Motor neuron (in vitro differentiated cells): ENCODE measurements around the gene SOCS1. TPM values are rescaled to one million over a fixed set of nuclear protein-coding genes. Genes with fewer than 3 reads are reported as not detected.

Source experiments
- ATAC-seq, 8 experiments: fragments of 200-7000 bp; cut with Tn5 transposase; replicated peaks in 6 of 8; 2 replicates each; pipeline ENCODE4 v1.8.0; 2021; ENCODE audit warnings: mild to moderate bottlenecking in 8 of 8, moderate library complexity in 8 of 8
- H3K27ac ChIP-seq, 2 donors: fragments of 250-450 bp; sonication (Bioruptor Pico); 2 replicates each; pipeline ENCODE4 v1.9.0; 2021; ENCODE audit warnings: antibody characterized with exemption in 2 of 2, mild to moderate bottlenecking in 2 of 2, moderate library complexity in 1 of 2
- H3K4me1 ChIP-seq, 2 donors: fragments of 250-450 bp; sonication (Bioruptor Pico); replicated peaks in 1 of 2; 2 replicates each; pipeline ENCODE4 v1.6.1; 2021; ENCODE audit warnings: antibody characterized with exemption in 2 of 2, mild to moderate bottlenecking in 2 of 2, moderate library complexity in 1 of 2
- H3K4me3 ChIP-seq, 5 donors: fragments of 250-450 bp; sonication (Bioruptor Pico); 2 replicates each; pipeline ENCODE4 v1.9.0; 2021; ENCODE audit warnings: antibody characterized with exemption in 5 of 5, mild to moderate bottlenecking in 5 of 5, moderate library complexity in 4 of 5
- WGBS, 10 experiments: fragments of 450-650 bp; shearing (Covaris generic); methylation state at CpG; one replicate each; pipeline ENCODE4 v1.0.0; 2022; 5-methylcytosine and 5-hydroxymethylcytosine counted together
- in situ Hi-C, 9 experiments: fragments of 400-800 bp; cut with MboI; loops; one replicate each; pipeline ENCODE4 v1.15.0; 2021; ENCODE audit warnings: low sequenced_read_pairs in 9 of 9, low pct_unique_long_range_greater_than_20kb in 2 of 9; ENCODE audit not compliant: unreplicated experiment in 9 of 9
- total RNA-seq, 8 experiments: library from RNA; unstranded; fragments of 300-600 nt; gene quantifications; 2 replicates each; pipeline versions ENCODE4 v1.2.3 to v1.2.4, GENCODE V29; 2022

SOCS1 gene
- total RNA-seq, 8 experiments from 2014 or later = 0.92 to 42.1 (median 3.5) TPM

- ATAC-seq = no peak
- H3K4me1 ChIP-seq = peaks cover 3 to 5% of the 10 kb centered on the region in 2 donors
- no peak overlapping the region for H3K27ac ChIP-seq
- in situ Hi-C loops = no loop called here
- no peak overlapping the region for H3K4me3 ChIP-seq
- WGBS, 10 experiments = 66 to 100% (median 87%) methylated on average over 2 to 11 of the region's 12 CpGs; no CpG with 5 or more reads in 3 of the 10 experiments
Measured at GRCh38 chr16:11277607-11278337, 21.8 kb upstream of the SOCS1 start.

GRCh38 chr16:11276896-11277593 lies 21.0 kb upstream of the SOCS1 start:
- no peak overlapping the region for H3K4me3 ChIP-seq
- H3K4me1 ChIP-seq = peaks cover 3 to 5% of the 10 kb centered on the region in 2 donors
- in situ Hi-C loops = no loop called here
- no peak overlapping the region for H3K27ac ChIP-seq
- 50 to 100% (median 89%) methylated on average over 1 to 7 of the region's 11 CpGs; no CpG with 5 or more reads in 3 of the 10 experiments for WGBS, 10 experiments
- ATAC-seq = no peak

GRCh38 chr16:11276143-11276895 lies 20.3 kb upstream of the SOCS1 start, which contains the start of gene PRM2:
TSS of gene PRM2 (minus strand) at chr16:11276480. CDS start at chr16:11276370, 110 bp downstream.
- in situ Hi-C loops = no loop called here
- H3K4me3 ChIP-seq = no peak within 1 kb of the TSS
- H3K4me1 ChIP-seq = peaks cover 3 to 5% of the 10 kb centered on the region in 2 donors
- ATAC-seq = no peak
- H3K27ac ChIP-seq = no peak within 1 kb of the TSS
- 80 to 100% (median 98%) methylated on average over 1 to 10 of the region's 26 CpGs; no CpG with 5 or more reads in 2 of the 10 experiments for WGBS, 10 experiments

- Histone ChIP-seq H3K27ac (no peak overlapping the region), H3K4me3 (no peak overlapping the region), H3K4me1 (peaks cover 3 to 5% of the 10 kb centered on the region in 2 donors)
- in situ Hi-C loops = loop anchor here in 5 of 9 experiments (25.0 kb wide), 1 partner anchor 313 kb away; no protein-coding TSS in a partner anchor
- no peak for ATAC-seq
- WGBS, 10 experiments = 42 to 88% (median 70%) methylated on average over 2 to 3 of the region's 7 CpGs; no CpG with 5 or more reads in 6 of the 10 experiments
Measured at GRCh38 chr16:11274964-11275363, 19.0 kb upstream of the SOCS1 start.

- ATAC-seq = peak in 3 of 8 experiments; percentile 21 to 55 (median 28)
- in situ Hi-C loops = loop anchor here in 5 of 9 experiments (25.0 kb wide), 1 partner anchor 312 kb away; no protein-coding TSS in a partner anchor
- no peak overlapping the region for H3K4me3 ChIP-seq
- H3K4me1 ChIP-seq = peaks cover 3 to 5% of the 10 kb centered on the region in 2 donors
- H3K27ac ChIP-seq = no peak overlapping the region
- 20 to 83% (median 50%) methylated on average over 1 to 2 of the region's 3 CpGs; no CpG with 5 or more reads in 4 of the 10 experiments for WGBS, 10 experiments
Measured at GRCh38 chr16:11273721-11274324, 17.8 kb upstream of the SOCS1 start.

- 80 to 100% (median 88%) methylated on average over 1 to 10 of the region's 30 CpGs; no CpG with 5 or more reads in 3 of the 10 experiments for WGBS, 10 experiments
- Histone ChIP-seq H3K27ac (no peak within 1 kb of the TSS), H3K4me3 (no peak within 1 kb of the TSS), H3K4me1 (peaks cover 3 to 5% of the 10 kb centered on the region in 2 donors)
- ATAC-seq = no peak
- in situ Hi-C loops = loop anchor here in 5 of 9 experiments (25.0 kb wide), 1 partner anchor 311 kb away; no protein-coding TSS in a partner anchor
Measured at GRCh38 chr16:11272921-11273720, 17.1 kb upstream of the SOCS1 start, which contains the start of gene PRM3. TSS of gene PRM3 (minus strand) at chr16:11273629. CDS start at chr16:11273595, 34 bp downstream.

- Histone ChIP-seq H3K4me1 (peaks cover 3 to 5% of the 10 kb centered on the region in 2 donors), H3K27ac (no peak overlapping the region), H3K4me3 (no peak overlapping the region)
- in situ Hi-C loops = loop anchor here in 5 of 9 experiments (25.0 kb wide), 1 partner anchor 310 kb away; no protein-coding TSS in a partner anchor
- WGBS, 10 experiments = 17 to 100% (median 90%) methylated on average over 1 to 4 of the region's 6 CpGs; no CpG with 5 or more reads in 3 of the 10 experiments
- peak in 2 of 8 experiments; percentile 41 to 71 for ATAC-seq
Measured at GRCh38 chr16:11272484-11272883, 16.5 kb upstream of the SOCS1 start.

GRCh38 chr16:11271610-11272009 lies 15.6 kb upstream of the SOCS1 start:
- in situ Hi-C loops = loop anchor here in 5 of 9 experiments (25.0 kb wide), 1 partner anchor 309 kb away; no protein-coding TSS in a partner anchor

GRCh38 chr16:11270602-11271162 lies 14.7 kb upstream of the SOCS1 start:
- in situ Hi-C loops = loop anchor here in 5 of 9 experiments (25.0 kb wide), 1 partner anchor 308 kb away; no protein-coding TSS in a partner anchor
- no peak for ATAC-seq
- H3K4me3 ChIP-seq = no peak overlapping the region

More at GRCh38 chr16:11271610-11272009, 15.6 kb upstream of the SOCS1 start:
- Histone ChIP-seq H3K4me3 (no peak overlapping the region), H3K4me1 (peaks cover 3 to 5% of the 10 kb centered on the region in 2 donors), H3K27ac (no peak overlapping the region)
- WGBS, 10 experiments = 67 to 80% (median 80%) methylated on average over 1 to 3 of the region's 10 CpGs; no CpG with 5 or more reads in 7 of the 10 experiments
- ATAC-seq = no peak

GRCh38 chr16:11268921-11269375 lies 12.9 kb upstream of the SOCS1 start, which contains the start of gene TNP2:
TSS of gene TNP2 (minus strand) at chr16:11269325. CDS start at chr16:11269262, 63 bp downstream.
- Histone ChIP-seq H3K27ac (no peak within 1 kb of the TSS), H3K4me3 (no peak within 1 kb of the TSS), H3K4me1 (peaks cover 2 to 5% of the 10 kb centered on the region in 2 donors)
- WGBS, 10 experiments = 76 to 100% (median 89%) methylated on average over 1 to 9 of the region's 11 CpGs; no CpG with 5 or more reads in 6 of the 10 experiments
- in situ Hi-C loops = loop anchor here in 5 of 9 experiments (25.0 kb wide), 1 partner anchor 307 kb away; no protein-coding TSS in a partner anchor
- no peak for ATAC-seq

More at GRCh38 chr16:11270602-11271162, 14.7 kb upstream of the SOCS1 start:
- Histone ChIP-seq H3K4me1 (peaks cover 3 to 5% of the 10 kb centered on the region in 2 donors), H3K27ac (no peak overlapping the region)
- 37 to 100% (median 94%) methylated on average over 1 to 2 of the region's 2 CpGs; no CpG with 5 or more reads in 2 of the 10 experiments for WGBS, 10 experiments
